ENCODE results near the gene FGD5.

The FGD5 gene

DNA sequence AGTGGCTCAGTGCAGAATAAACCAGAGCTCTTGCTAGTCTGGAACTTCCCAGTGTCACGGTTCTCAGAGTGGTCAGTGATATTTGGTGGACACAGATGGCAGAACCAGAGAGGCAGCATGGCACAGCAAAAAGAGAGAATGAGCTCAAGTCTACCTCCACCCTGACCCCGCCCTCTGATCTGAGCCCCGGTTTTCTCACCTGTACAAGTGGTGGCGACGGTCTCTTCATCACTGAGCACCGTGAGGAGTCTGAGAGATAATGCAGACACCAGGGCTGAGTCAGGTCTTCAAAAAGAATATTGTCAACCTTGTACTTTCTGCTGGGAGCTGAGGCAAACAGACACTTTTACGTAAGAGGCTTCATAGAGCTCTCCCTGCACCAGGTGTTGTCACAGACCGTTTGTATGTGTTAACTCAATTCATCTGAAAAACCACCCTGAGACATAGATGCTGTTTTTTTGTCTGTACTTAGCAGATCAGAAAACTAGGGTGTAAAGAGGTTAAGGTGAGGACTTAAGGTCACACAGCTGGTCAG is 13.2 kb downstream of the FGD5 start:
- no peak for DNase-seq

- DNase-seq: no peak
Measured at GRCh38 chr3:14832975-14833722, 14.4 kb downstream of the FGD5 start.

DNA sequence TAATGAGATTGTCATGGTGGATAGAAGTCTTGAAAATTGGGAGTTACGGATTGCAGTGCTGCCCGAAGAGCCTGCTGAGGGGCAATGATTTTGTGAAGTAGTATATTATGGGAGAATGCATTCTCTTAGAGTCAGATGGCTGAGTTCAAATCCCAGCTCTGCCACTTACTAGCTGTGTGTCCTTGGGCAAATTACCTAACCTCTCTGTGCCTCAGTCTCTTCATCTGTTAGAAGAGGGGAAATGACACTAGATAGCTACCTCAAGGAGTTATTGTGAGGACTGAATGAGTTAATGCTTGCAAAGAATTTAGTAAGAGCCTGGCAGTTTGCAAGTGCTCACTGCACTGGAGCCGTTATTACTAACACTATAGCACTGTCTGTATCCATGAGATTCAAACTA is 15.4 kb downstream of the FGD5 start:
- DNase-seq: no peak

DNA sequence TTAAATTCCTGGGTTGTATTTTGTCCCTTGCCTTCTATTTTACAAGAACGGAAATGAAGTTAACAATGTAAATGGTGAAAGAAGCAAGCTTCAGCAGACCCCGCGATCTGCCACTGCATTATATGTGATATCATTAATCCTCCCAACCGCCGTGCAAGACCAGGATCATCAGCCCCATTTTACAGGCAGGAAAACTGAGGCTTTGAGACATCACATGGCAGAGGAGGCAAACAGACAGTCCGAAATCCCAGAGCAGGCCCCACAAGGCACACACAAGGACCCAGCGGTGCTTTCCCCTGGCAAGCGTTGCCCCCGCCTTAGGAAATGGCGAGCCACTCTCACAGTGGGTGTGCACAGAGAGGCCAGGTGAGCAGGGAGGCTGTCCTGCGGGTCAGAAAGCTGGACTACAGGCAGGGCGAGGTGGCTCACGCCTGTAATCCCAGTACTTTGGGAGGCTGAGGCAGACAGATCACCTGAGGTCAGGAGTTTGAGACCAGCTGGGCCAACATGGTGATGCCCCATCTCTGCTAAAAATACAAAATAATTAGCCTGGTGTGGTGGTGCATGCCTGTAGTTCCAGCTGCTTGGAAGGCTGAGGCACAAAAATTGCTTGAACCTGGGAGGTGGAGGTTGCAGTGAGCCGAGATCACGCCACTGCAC is 16.2 kb downstream of the FGD5 start:
- no peak for DNase-seq

GRCh38 chr3:14836049-14836468 is 17.3 kb downstream of the FGD5 start:
- no peak for DNase-seq

DNA sequence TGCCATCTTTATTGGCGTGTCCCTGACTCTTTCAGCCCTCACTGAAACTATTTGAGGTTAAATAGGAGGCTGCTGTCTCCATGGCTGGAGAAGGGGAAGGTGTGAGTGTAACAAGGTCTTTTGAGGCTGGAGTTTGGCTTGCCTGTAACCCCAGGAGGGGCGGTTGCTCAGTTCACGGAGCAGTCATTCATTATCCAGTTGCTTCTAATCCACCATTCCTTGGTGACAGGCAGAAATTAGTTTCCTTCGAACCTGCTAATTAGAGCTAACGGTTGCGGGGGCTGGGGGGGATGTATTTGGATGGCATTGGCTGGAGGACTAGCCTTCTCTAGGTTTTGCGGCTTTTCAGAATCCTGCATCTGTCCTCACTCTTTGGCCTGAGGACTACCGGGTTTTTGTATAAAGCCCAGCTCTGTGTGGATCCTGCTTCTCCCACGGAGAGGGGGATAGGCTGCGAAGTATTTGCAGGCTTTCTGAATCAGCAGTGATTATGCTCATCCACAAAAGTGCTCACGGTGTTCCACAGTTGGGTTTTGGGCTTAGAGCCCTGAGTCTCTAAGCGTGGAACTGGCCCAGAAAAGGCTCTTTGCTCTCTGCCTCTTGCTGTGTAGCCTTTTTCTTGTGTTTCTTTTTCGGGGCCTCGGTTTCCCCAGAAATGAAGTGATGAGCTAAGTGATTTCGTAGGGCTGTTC is 18.6 kb downstream of the FGD5 start:
- DNase-seq: no peak

DNA sequence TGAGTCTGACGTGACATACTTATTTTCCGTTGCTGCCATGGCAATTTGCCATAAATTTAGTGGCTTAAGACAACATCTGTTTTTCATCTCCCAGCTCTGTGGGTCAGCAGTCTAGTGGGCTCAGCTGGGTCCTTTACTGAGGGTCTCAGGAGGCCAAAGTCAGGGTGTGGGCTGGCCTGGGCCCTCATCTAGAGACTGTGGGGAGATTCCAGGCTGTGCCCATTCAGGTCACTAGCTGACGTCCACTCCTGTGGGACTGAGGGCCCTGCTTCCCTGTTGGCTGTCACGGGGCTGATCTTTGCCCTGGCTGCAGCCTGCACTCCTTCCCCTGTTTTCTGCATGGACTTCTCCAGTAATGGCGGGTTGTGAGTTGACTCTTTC is 19.1 kb downstream of the FGD5 start:
- no peak for DNase-seq

GRCh38 chr3:14839236-14839635 is 20.5 kb downstream of the FGD5 start:
- DNase-seq: no peak

GRCh38 chr3:14841836-14842235 is 23.1 kb downstream of the FGD5 start:
- no peak for DNase-seq

- DNase-seq: no peak
Measured at GRCh38 chr3:14842277-14842676, 23.5 kb downstream of the FGD5 start.

GRCh38 chr3:14843321-14843720 is 24.6 kb downstream of the FGD5 start:
- DNase-seq: no peak

GRCh38 chr3:14844386-14845170 is 25.8 kb downstream of the FGD5 start:
- no peak for DNase-seq

- no peak for DNase-seq
Measured at GRCh38 chr3:14845180-14845579, 26.4 kb downstream of the FGD5 start.

DNA sequence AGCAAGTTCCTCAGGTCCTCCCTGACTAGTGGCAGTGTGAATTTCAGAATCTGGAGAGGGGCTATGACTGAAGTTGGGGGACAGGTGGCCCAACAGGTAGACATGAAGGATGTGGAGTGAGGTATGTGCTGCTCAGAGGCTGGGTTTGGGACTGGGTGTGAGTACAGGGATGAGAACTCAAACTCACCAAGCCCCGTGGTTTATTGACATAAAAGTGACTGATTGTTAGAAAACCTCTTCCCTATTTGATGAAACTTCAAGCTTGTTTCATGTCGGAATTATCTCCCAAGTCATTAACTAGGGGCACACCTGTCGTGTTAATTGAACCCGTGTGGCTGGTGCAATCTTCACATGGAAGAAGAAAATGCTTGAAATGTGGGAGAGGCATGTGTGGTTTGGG is 27.1 kb downstream of the FGD5 start:
- no peak for DNase-seq

DNA sequence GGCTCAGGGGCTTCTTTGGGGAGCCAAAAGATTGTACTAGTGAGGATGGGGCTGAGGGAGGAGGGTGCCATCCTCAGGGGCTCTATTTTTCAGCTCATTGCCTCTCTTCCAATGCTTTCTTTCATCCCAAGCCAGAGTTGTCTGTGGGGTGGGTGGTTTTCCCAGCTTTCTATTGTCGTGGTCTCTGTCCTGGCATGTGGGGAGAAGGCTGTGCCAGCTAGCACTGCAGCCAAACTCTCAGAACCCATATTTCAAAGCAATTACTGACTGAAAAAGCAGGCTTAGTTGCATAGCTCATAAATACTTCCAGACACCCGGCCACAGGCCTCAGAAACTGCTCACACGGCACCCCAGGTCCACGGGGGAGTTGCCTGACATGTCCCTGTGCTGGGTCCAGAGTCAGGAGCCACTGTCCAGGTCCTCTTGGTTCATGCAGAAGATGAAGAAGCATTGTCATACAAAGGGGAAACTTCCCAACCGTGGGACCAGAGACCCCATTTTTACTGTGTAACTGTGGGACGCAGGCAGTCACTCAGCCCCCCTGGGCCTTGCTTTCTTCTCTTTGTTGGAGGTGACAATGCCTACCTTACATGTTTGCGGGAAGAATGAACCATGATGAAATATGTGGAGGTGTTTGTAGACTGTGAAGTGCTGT is 27.6 kb downstream of the FGD5 start:
- DNase-seq: no peak

DNA sequence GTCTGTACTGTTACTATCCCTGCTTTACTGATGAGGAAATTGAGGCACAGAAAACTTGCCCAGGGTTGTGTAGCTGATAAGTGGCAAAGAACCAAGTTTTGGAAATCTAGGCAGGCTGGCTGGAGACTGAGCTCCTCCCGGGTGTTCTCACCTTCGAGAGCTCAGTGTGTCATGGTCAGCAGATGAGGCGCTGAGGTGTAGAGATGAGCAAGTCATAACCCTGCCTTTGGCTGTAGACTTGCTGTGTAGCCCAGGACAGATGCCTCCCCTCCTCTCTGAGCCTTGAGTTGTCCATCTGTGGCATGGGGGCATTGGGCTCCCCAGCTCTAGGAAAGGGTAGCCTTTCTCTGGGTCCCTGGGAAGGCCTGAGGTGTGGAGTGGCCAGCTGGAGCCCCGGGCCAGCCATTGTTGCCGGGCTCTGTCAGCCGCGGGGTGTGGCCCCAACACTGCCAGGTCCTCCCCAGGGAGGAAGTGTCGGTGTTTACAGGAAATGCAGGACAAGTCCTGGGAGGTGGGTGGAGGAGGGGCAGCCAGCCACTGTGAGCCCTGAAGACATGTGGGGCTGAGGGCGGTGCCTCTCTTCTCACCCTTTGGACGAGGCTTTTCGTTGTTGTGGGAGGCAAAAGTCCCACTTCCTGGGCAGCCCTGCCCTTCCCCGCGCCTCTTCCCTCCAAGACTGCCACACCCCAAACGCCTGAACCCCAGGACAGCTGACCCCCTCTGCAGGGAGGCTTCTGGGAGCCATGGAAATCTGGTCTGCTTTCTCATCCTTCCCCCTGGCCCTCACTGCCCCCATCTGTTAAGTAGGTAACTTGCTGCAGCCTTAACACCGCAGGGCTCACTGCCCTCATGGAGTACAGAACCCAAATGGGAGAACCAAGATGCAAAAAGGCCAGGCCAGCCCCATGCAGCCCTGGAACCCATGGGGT is 29.1 kb downstream of the FGD5 start:
- DNase-seq: no peak

DNA sequence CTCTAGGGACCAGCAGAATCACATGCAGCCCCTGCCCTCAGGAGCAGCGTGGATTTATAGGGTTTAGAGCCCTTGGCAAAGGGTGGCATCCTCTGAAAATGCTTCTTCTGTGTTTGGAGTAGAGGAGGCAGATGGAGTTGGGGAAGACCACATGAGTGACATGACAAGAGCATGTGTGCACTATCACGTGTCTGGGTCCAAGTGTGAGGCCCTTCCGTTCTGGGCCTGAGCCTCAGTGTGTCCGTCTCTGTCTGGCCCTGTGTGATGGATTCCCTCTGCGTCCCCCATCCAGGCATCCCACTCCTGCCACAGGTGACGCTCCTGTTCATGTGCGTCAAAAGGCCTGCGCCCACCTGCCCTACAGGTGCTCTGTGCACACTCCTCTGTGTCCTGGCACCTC is 30.1 kb downstream of the FGD5 start:
- DNase-seq: no peak

DNA sequence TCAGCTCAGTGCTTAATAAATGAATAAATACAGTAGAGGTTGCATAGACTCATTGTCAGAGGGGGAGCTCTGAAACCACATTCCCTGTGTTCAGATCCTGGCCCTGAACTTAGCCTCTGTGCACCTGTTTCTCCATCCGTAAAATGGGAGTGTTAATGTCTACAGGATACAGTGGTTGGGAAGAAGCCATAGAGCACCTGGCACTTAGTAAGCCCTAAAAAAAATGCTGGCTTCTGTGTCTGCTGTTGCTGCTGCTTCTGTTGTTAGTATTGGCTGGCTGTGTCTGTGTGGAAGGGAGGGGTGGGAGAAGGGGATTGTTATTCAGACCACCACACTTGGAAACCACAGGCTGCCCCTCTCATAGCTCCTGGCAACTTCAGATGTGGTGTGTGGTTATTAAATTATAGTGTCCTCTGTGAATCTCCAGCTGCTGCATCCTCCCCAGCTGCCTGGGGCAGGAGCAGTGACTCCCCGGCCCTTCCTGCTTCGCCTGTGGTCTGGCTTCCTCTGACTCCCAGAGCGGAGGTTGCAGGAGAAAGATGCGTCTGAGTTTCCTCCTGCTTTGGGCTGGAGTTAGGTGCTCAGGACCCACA is 31.0 kb downstream of the FGD5 start:
- no peak for DNase-seq

DNA sequence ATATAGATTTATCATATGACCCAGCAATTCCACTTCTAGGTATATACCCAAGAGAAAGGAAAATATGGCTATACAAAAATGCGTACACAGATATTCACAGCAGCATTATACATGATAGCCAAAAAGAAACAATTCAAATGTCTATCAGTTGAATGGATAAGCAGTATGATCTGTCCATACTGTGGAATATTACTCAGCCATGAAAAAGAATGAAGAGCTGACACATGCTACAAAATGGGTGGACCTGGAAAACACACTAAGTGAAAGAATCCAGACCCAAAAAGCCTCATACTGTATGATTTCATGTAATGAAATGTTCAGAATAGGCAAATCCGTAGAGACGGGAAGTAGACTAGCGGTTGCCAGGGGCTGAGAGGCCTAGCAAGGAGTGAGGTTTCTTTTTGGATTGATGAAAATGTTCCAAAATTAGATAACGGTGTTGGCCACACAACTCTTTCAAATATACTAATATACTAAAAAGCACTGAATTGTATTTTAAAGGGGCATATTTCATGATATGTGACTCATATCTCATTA is 33.4 kb downstream of the FGD5 start:
- no peak for DNase-seq

DNA sequence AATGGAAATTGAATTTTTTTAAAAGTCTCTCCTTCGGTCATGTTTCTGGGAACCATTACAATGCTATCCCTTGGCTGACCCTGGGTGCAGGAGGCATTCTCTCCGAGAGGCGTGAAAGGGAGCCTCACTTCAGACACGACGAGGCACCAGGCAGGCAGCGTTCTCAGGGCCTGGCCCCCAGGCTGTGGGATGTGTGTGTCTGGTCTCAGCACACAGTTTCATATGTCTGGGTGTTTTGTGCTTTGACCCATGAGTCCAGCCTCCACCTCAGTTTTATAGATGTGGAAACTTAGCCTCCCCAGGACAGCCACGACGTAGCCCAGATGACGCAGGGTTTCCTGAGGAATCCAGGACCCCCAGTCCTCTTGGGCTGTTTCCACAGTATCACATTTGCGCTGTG is 34.0 kb downstream of the FGD5 start:
- DNase-seq: no peak
